Liver (tissue), 9 donors: ENCODE data around the gene TJP2. TPM values are rescaled to one million over a fixed set of nuclear protein-coding genes. Genes with fewer than 3 reads are reported as not detected.

Source experiments
- DNase-seq: peaks from one replicate; pipeline ENCODE4 v3.0.0-alpha.2; 2017; ENCODE audit warnings: low spot score
- H3K27ac ChIP-seq, 2 donors: one replicate each; pipeline ENCODE4 v1.7.0; 2013; ENCODE audit warnings: inconsistent platforms in 2 of 2, low read length in 2 of 2, control low read depth in 1 of 2, low read depth in 1 of 2, mild to moderate bottlenecking in 1 of 2
- H3K27me3 ChIP-seq, 4 donors: one replicate each; pipeline versions ENCODE4 v1.6.1 to v1.7.0; 2013; ENCODE audit warnings: low read length in 3 of 4, inconsistent platforms in 1 of 4, mild to moderate bottlenecking in 1 of 4, moderate library complexity in 1 of 4; ENCODE audit not compliant: control insufficient read depth in 4 of 4, insufficient read depth in 4 of 4
- H3K36me3 ChIP-seq, 4 donors: one replicate each; pipeline versions ENCODE4 v1.6.1 to v1.7.0; 2013; ENCODE audit warnings: low read length in 3 of 4, mild to moderate bottlenecking in 3 of 4, low read depth in 1 of 4, moderate library complexity in 1 of 4; ENCODE audit not compliant: control insufficient read depth in 4 of 4, insufficient read depth in 3 of 4
- H3K4me1 ChIP-seq, 4 donors: one replicate each; pipeline versions ENCODE4 v1.6.1 to v1.7.0; 2013; ENCODE audit warnings: low read length in 3 of 4, mild to moderate bottlenecking in 3 of 4, moderate library complexity in 1 of 4; ENCODE audit not compliant: control insufficient read depth in 4 of 4, insufficient read depth in 4 of 4
- H3K4me3 ChIP-seq, 3 donors: one replicate each; pipeline versions ENCODE4 v1.6.1 to v1.7.0; 2013; ENCODE audit warnings: low read length in 3 of 3, control low read depth in 1 of 3, low read depth in 1 of 3, mild to moderate bottlenecking in 1 of 3
- H3K9ac ChIP-seq, 2 donors: one replicate each; pipeline ENCODE4 v1.7.0; 2013; ENCODE audit warnings: low read length in 2 of 2, mild to moderate bottlenecking in 2 of 2, moderate library complexity in 2 of 2, control low read depth in 1 of 2, low read depth in 1 of 2
- H3K9me3 ChIP-seq, 4 donors: one replicate each; pipeline versions ENCODE4 v1.6.1 to v1.7.0; 2013; ENCODE audit warnings: low read length in 3 of 4; ENCODE audit not compliant: control insufficient read depth in 4 of 4
- ATF3 ChIP-seq: IDR thresholded peaks from 2 replicates; pipeline ENCODE4 v1.6.1; 2016; ENCODE audit warnings: antibody characterized with exemption
- CTCF ChIP-seq: fragments of 150-350 bp; IDR thresholded peaks from 2 replicates; pipeline ENCODE4 v1.5.1; 2017; ENCODE audit warnings: improper control_type of control experiment, low read depth, low read length; ENCODE audit not compliant: missing input control
- EGR1 ChIP-seq, 2 donors: IDR thresholded peaks; 2 replicates each; pipeline ENCODE4 v1.6.1; 2016 to 2018; ENCODE audit warnings: antibody characterized with exemption in 2 of 2, low read depth in 2 of 2
- FOXA2 ChIP-seq: IDR thresholded peaks from 2 replicates; pipeline ENCODE4 v1.6.1; 2016; ENCODE audit warnings: antibody characterized with exemption
- HNF4A ChIP-seq, 2 donors: conservative IDR thresholded peaks; 2 replicates each; pipeline ENCODE4 v1.6.1; 2016; ENCODE audit warnings: antibody characterized with exemption in 2 of 2, mild to moderate bottlenecking in 2 of 2
- HNF4G ChIP-seq: IDR thresholded peaks from 2 replicates; pipeline ENCODE4 v1.6.1; 2016; ENCODE audit warnings: antibody characterized with exemption
- JUND ChIP-seq, 2 donors: IDR thresholded peaks; 2 replicates each; pipeline ENCODE4 v1.6.1; 2016; ENCODE audit warnings: antibody characterized with exemption in 2 of 2
- MAX ChIP-seq: IDR thresholded peaks from 2 replicates; pipeline ENCODE4 v1.6.1; 2016; ENCODE audit warnings: antibody characterized with exemption
- NR2F2 ChIP-seq: IDR thresholded peaks from 2 replicates; pipeline ENCODE4 v1.6.1; 2016; ENCODE audit warnings: antibody characterized with exemption
- RAD21 ChIP-seq, 2 donors: IDR thresholded peaks; 2 replicates each; pipeline ENCODE4 v1.6.1; 2016; ENCODE audit warnings: antibody characterized with exemption in 2 of 2, mild to moderate bottlenecking in 2 of 2
- REST ChIP-seq: IDR thresholded peaks from 2 replicates; pipeline ENCODE4 v1.6.1; 2016; ENCODE audit warnings: antibody characterized with exemption, mild to moderate bottlenecking
- RXRA ChIP-seq, 2 donors: IDR thresholded peaks; 2 replicates each; pipeline ENCODE4 v1.6.1; 2017 to 2018; ENCODE audit warnings: antibody characterized with exemption in 2 of 2, mild to moderate bottlenecking in 1 of 2
- SP1 ChIP-seq: IDR thresholded peaks from 2 replicates; pipeline ENCODE4 v1.6.1; 2018; ENCODE audit warnings: antibody characterized with exemption, mild to moderate bottlenecking
- TAF1 ChIP-seq: conservative IDR thresholded peaks from 2 replicates; pipeline ENCODE4 v1.6.1; 2016; ENCODE audit warnings: antibody characterized with exemption, mild to moderate bottlenecking
- YY1 ChIP-seq: IDR thresholded peaks from 2 replicates; pipeline ENCODE4 v1.6.1; 2016; ENCODE audit warnings: antibody characterized with exemption, mild to moderate bottlenecking
- ZBTB33 ChIP-seq: IDR thresholded peaks from 2 replicates; pipeline ENCODE4 v1.6.1; 2016; ENCODE audit warnings: antibody characterized with exemption
- WGBS: extraction: QIAGEN DNeasy Blood & Tissue Kit; methylation state at CpG from one replicate; pipeline ENCODE4 v1.1.7; 2013; 5-methylcytosine and 5-hydroxymethylcytosine counted together
- polyA plus RNA-seq, 2 donors: library from polyadenylated mRNA; stranded (reverse) in 1 of 2; unstranded in 1 of 2; fragments of 200-250 nt in 1 of 2; fragments of >200 nt in 1 of 2; fragmentation: Nextera tagmentation in 1 of 2; extraction: Ambion mirVana in 1 of 2; gene quantifications; one replicate each; pipeline versions ENCODE4 v1.2.1 to v1.2.3, GENCODE V29; 2013 to 2015
- total RNA-seq, 2 donors: library from RNA; depleted of rRNA; stranded (reverse); fragments of >200 nt; gene quantifications; one replicate each; pipeline ENCODE4 v1.2.3, GENCODE V29; 2014
- donor health status: healthy.
- donor health status: healthy.
- donor health status: healthy.
- donor health status: healthy.
- donor health status: healthy.

The TJP2 gene
- total and polyA plus RNA-seq, 4 donors: 23.2 to 74.0 (median 32.6) TPM

- DNase-seq: no peak
- Histone ChIP-seq H3K27me3 (no peaks in the 10 kb centered on the region), H3K4me1 (no peaks in the 10 kb centered on the region), H3K27ac (no peak overlapping the region), H3K9ac (no peak overlapping the region), H3K9me3 (no peaks in the 10 kb centered on the region), H3K4me3 (no peak overlapping the region), H3K36me3 (peaks cover 0 to 5% (median under 1%) of the 10 kb centered on the region in 4 donors)
- 96% methylated on average over 5 of the region's 5 CpGs for WGBS
- TF ChIP-seq HNF4G (no peak), FOXA2 (no peak), ZBTB33 (no peak), ATF3 (no peak), CTCF (no peak), EGR1 (IDR thresholded peaks at IDR 0.05; ENCODE audit: low read depth in 2 of 2) (no peak), HNF4A (conservative IDR thresholded peaks at IDR 0.05) (no peak), RXRA (IDR thresholded peaks at IDR 0.05) (no peak), RAD21 (IDR thresholded peaks at IDR 0.05) (no peak), NR2F2 (no peak), REST (no peak), JUND (IDR thresholded peaks at IDR 0.05) (no peak), YY1 (no peak), MAX (no peak), SP1 (no peak)
Observed at GRCh38 chr9:69140123-69140735, 33.8 kb upstream of the TJP2 start.

- DNase-seq: no peak
- Histone ChIP-seq H3K9ac (no peak overlapping the region), H3K4me3 (no peak overlapping the region), H3K9me3 (no peaks in the 10 kb centered on the region), H3K36me3 (peaks cover 0 to 5% (median under 1%) of the 10 kb centered on the region in 4 donors), H3K4me1 (no peaks in the 10 kb centered on the region), H3K27ac (no peak overlapping the region), H3K27me3 (no peaks in the 10 kb centered on the region)
- TF ChIP-seq MAX (no peak), ATF3 (no peak), TAF1 (no peak)
- 72% methylated on average over 5 of the region's 5 CpGs for WGBS
Observed at GRCh38 chr9:69141851-69142250, 32.2 kb upstream of the TJP2 start.
